Mammary microvascular endothelial cell (primary cell): ENCODE measurements around the gene SOCS4. TPM values are rescaled to one million over a fixed set of nuclear protein-coding genes. Genes with fewer than 3 reads are reported as not detected.

ENCODE experiments used
- total RNA-seq: library from RNA; depleted of rRNA; stranded (reverse); fragments of >200 nt; gene quantifications from 2 replicates; pipeline ENCODE4 v1.2.3, GENCODE V29; 2015

The SOCS4 gene
- 13.0 and 15.4 TPM in 2 replicates for total RNA-seq

GRCh38 chr14:55026793-55027561 is at the start of gene SOCS4, which contains the start of gene WDHD1:
TSS of gene SOCS4 (plus strand) at chr14:55027236. CDS start at chr14:55043042, 15,806 bp downstream.
TSS of gene WDHD1 (minus strand) at chr14:55027099. CDS start at chr14:55026787, 312 bp downstream.

GRCh38 chr14:55051423-55052268 is 24.6 kb downstream of the SOCS4 start, which contains the start of gene MAPK1IP1L:
TSS of gene MAPK1IP1L (plus strand) at chr14:55051647. CDS start at chr14:55061684, 10,037 bp downstream.

Other genes starting within 250 kb of the SOCS4 start
- gene GCH1, start 124.4 kb upstream of the SOCS4 start, total RNA-seq: 12.8 and 13.9 TPM in 2 replicates
- gene WDHD1, start 137 bp upstream of the SOCS4 start, total RNA-seq: 12.9 and 13.3 TPM in 2 replicates
- 79.1 and 119 TPM in 2 replicates for gene MAPK1IP1L, start 24.4 kb downstream of the SOCS4 start, total RNA-seq
- gene LGALS3, start 102.0 kb downstream of the SOCS4 start, total RNA-seq: 248 and 272 TPM in 2 replicates
- gene DLGAP5, start 164.3 kb downstream of the SOCS4 start, total RNA-seq: 56.8 and 60.1 TPM in 2 replicates
- gene FBXO34, start 244.2 kb downstream of the SOCS4 start, total RNA-seq: 11.1 and 12.0 TPM in 2 replicates